ENCODE data around the gene PIP5KL1. TPM values are rescaled to one million over a fixed set of nuclear protein-coding genes. Genes with fewer than 3 reads are reported as not detected.

PIP5KL1 gene
- total RNA-seq, 2 donors from 2014 or later, result 3.1 to 16.5 TPM

DNA sequence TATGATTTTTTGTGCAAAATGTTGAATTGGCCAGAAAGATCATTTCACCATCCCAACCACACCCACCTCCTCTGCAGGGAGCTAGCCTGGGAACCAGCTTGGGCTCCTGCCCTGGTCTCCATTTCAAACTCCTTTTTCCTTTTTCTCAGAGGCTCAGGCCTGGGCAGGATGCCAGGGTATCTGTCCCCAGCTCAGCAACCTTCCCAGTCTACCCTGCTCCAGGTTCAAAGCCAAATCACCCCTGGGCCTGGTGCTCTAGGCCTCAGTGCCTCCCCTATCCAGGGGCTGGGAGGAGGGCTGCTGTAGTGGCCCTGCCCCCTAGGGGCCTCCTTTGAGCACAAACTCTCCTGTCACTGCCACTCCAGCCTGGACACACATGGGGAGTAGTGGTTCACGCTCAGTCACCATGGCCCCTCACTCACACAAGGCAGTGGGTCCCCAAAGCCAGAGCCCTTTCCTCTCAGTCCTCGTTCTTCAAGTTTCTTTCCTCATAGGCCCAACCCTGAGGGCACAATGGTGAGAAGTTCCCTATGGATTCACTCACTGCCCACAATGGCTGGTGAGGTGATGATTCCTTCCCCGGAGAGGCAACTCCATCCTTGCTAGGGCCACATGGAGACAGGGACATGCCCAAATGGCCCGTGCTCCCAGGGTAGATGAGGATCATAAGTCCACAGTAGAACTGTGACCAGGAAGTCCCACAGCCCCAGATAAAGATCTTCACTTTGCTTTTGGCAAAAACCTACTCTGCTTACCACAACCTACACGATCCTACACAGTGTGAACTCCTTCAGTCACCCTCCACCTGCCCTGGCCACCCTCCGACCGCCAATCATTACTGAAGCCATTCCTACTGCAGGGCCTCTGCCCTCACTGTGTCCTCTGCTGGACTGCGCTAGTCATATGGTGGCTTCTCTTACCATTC lies 12.1 kb downstream of the PIP5KL1 start:
- WGBS, result 75% methylated on average over 8 of the region's 8 CpGs
- Histone ChIP-seq H3K27me3 (replicated peaks; ENCODE audit: insufficient read depth) (no peaks in the 10 kb centered on the region), H3K4me1 (replicated peaks) (no peaks in the 10 kb centered on the region), H3K36me3 (no peaks in the 10 kb centered on the region), H3K4me3 (no peak overlapping the region), H3K27ac (no peak overlapping the region), H3K9me3 (no peaks in the 10 kb centered on the region)
- TF ChIP-seq POLR2A (IDR thresholded peaks at IDR 0.05) (no peak), POLR2AphosphoS5 (IDR thresholded peaks at IDR 0.05) (no peak)
- no peak for DNase-seq (ENCODE audit: low spot score)
- intact Hi-C loops (cut with DNase I), result loop anchor here (5.0 to 10.0 kb wide), 4 partner anchors 116 to 414 kb away; partner anchors contain the start of genes CDK9, FPGS and STXBP1

DNA sequence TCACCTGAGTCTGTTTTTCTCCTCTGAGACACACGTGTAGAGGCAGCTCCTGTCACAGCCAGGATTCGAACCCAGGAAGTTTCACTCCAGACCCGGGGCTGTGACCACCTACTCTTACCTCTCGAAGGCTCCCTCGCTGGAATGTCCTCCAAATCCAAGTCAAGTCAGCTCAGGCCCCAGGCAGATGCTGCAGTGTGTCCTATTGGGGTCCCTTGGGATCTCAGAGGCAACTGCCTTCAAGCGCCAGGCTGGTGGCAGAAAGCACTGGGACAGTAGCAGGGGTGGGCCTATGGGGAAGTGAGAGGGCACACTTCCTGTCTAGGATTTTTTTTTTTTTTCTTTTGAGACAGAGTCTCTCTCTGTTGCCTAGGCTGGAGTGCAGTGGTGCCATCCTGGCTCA lies 13.0 kb downstream of the PIP5KL1 start:
- Histone ChIP-seq H3K27ac (peak overlapping the region; percentile 33 to 66), H3K9me3 (no peaks in the 10 kb centered on the region), H3K4me3 (no peak overlapping the region), H3K27me3 (replicated peaks; ENCODE audit: insufficient read depth) (no peaks in the 10 kb centered on the region), H3K4me1 (replicated peaks) (no peaks in the 10 kb centered on the region), H3K36me3 (no peaks in the 10 kb centered on the region)
- intact Hi-C loops (cut with DNase I), result loop anchor here (5.0 to 10.0 kb wide), 4 partner anchors 115 to 413 kb away; partner anchors contain the start of genes CDK9, FPGS and STXBP1
- WGBS, result 66% methylated on average over 6 of the region's 6 CpGs
- TF ChIP-seq POLR2A (IDR thresholded peaks at IDR 0.05) (no peak), POLR2AphosphoS5 (IDR thresholded peaks at IDR 0.05) (no peak)
- TF ChIP-seq, protein P1, sequence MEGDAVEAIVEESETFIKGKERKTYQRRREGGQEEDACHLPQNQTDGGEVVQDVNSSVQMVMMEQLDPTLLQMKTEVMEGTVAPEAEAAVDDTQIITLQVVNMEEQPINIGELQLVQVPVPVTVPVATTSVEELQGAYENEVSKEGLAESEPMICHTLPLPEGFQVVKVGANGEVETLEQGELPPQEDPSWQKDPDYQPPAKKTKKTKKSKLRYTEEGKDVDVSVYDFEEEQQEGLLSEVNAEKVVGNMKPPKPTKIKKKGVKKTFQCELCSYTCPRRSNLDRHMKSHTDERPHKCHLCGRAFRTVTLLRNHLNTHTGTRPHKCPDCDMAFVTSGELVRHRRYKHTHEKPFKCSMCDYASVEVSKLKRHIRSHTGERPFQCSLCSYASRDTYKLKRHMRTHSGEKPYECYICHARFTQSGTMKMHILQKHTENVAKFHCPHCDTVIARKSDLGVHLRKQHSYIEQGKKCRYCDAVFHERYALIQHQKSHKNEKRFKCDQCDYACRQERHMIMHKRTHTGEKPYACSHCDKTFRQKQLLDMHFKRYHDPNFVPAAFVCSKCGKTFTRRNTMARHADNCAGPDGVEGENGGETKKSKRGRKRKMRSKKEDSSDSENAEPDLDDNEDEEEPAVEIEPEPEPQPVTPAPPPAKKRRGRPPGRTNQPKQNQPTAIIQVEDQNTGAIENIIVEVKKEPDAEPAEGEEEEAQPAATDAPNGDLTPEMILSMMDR (IDR thresholded peaks at IDR 0.05), result no peak
- no peak for DNase-seq (ENCODE audit: low spot score)

DNA sequence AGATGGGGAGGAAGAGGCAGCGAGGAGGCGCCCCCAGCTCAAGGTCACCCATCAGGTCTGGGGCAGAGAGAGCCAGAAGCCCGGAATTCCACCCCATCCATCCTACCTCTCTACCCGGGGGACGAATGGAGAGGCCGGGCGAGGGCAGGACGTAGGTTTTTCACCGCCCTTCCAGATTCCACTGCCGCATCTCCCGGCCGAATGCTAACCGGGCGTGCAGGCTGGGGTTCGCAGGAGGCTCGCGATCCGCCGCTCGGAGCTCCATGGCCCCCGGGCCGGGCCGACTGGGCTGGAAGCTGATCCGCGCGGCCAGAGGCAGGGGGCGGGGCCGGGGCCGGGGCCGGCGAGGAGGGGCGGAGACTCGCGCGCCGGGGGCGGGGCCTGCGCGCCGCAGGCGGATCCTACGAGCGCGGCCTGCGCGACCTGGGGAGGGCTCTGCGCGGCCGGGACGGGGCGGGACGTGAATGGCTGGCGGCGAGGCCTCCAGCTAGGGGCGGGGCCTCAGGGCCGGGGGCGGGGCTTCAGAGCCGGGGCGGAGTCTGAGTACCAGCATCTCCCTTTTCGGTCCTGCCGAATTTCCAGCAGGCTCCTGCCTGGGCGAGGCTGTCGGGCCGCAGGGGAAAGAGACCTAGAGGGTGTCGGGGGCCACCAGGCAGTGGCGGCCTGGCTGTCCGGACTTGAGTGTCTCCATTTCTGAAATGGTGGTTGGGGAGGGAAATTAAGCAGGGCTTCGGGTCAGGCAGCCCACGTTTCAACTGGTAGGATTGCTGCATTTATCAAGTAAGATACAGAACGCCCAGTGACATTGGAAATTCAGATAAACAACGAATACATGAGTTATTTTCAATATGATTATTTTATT lies 13.6 kb downstream of the PIP5KL1 start, which contains the start of gene ST6GALNAC4:
TSS of gene ST6GALNAC4 (minus strand) at position 322 of the 862 bp plus-strand sequence. CDS start 622 bp downstream, outside the sequence.
- peak within 1 kb of the TSS; percentile 39 to 42 for H3K4me3 ChIP-seq
- DNase-seq (ENCODE audit: low spot score), result peak; percentile 85
- no peaks in the 10 kb centered on the region for H3K36me3 ChIP-seq
- no peaks in the 10 kb centered on the region for H3K9me3 ChIP-seq
- intact Hi-C loops (cut with DNase I), result loop anchor here (5.0 to 10.0 kb wide), 4 partner anchors 115 to 412 kb away; partner anchors contain the start of genes CDK9, FPGS and STXBP1
- TF ChIP-seq POLR2A (IDR thresholded peaks at IDR 0.05) (peak; percentile 74), POLR2AphosphoS5 (IDR thresholded peaks at IDR 0.05) (no peak)
- 2% methylated on average over 71 of the region's 71 CpGs for WGBS
- H3K27me3 ChIP-seq (replicated peaks; ENCODE audit: insufficient read depth), result no peaks in the 10 kb centered on the region
- no peaks in the 10 kb centered on the region for H3K4me1 ChIP-seq (replicated peaks)
- H3K27ac ChIP-seq, result peak within 1 kb of the TSS; percentile 58 to 66

DNA sequence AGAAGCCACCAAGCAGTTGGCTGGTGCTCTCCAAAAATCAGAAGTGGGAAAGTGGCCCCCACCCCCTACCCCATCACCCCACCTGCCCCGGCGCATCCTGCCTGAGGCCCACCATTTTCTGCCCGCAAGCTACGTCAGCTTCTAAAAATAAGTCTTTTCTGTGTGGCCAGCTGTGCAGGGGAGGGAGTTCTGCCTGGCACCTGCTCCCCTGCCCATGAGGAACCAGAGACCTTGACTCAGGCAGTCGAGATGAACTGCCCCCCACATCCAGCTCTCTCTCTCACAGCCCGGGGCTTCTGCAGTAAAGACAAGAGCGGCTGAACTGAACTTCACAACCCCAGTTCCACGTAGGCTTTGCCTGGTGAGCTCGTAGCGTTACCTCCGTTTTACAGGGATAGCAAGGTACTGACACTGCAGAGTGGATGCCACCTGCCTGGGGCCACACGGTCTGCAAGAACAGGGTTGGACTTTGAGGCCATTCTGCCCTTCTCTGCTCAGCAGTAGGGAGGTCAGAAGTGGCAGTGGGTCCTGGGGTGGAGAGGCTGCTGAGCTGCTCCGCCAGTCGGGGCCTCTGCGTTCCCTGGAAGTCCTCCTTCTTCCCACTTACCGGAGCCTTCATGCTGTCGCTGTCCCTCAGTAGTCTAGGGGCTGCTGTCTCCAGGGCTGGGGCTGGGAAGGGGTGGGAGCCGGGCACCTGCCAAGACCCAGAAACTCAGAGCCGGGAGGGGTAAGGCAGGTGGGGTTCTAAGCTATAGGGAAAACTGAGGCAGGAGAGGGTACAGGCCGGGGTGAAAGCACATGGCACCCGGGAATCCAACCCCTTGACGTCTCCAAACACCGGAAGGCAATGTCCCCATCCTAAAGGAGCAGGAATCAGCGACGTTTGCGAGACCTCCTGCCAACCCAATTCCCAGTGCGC lies 14.5 kb downstream of the PIP5KL1 start:
- H3K4me3 ChIP-seq, result peak overlapping the region; percentile 39 to 42
- intact Hi-C loops (cut with DNase I), result loop anchor here (5.0 to 10.0 kb wide), 4 partner anchors 114 to 411 kb away; partner anchors contain the start of genes CDK9, FPGS and STXBP1
- no peak for DNase-seq (ENCODE audit: low spot score)
- no peaks in the 10 kb centered on the region for H3K36me3 ChIP-seq
- no peaks in the 10 kb centered on the region for H3K27me3 ChIP-seq (replicated peaks; ENCODE audit: insufficient read depth)
- H3K9me3 ChIP-seq, result no peaks in the 10 kb centered on the region
- peak overlapping the region; percentile 58 to 61 for H3K27ac ChIP-seq
- TF ChIP-seq, protein P1 (IDR thresholded peaks at IDR 0.05), result no peak
- TF ChIP-seq POLR2AphosphoS5 (IDR thresholded peaks at IDR 0.05) (no peak), POLR2A (IDR thresholded peaks at IDR 0.05) (no peak)
- no peaks in the 10 kb centered on the region for H3K4me1 ChIP-seq (replicated peaks)
- 25% methylated on average over 27 of the region's 27 CpGs for WGBS

DNA sequence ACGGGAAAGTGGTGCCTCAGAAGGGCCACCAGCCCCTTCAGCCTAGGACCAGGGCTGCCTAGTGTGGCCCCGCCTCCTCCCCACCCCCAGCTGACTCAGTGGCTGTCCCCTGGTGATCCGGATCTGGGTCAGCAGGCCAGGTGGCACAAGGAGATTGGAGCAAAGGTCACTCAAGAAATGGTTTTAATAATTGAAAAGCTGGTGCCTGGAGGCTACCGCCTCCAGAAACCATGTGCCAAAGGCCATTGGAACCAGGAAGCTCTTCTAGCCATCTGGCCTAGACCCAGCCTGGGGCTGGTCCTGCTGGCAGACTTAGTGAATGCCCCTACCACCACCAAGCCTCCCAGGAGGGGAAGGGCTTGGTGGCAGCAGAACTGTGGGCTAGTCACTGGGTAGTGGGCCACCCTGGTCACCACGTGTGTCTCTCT lies 15.2 kb downstream of the PIP5KL1 start:
- DNase-seq (ENCODE audit: low spot score), result no peak
- 81% methylated on average over 5 of the region's 5 CpGs for WGBS
- intact Hi-C loops (cut with DNase I), result loop anchor here (5.0 to 10.0 kb wide), 4 partner anchors 113 to 411 kb away; partner anchors contain the start of genes CDK9, FPGS and STXBP1
- Histone ChIP-seq H3K27ac (no peak overlapping the region), H3K4me1 (replicated peaks) (no peaks in the 10 kb centered on the region), H3K27me3 (replicated peaks; ENCODE audit: insufficient read depth) (no peaks in the 10 kb centered on the region), H3K9me3 (no peaks in the 10 kb centered on the region), H3K4me3 (no peak overlapping the region), H3K36me3 (no peaks in the 10 kb centered on the region)
- TF ChIP-seq, protein P1 (IDR thresholded peaks at IDR 0.05), result no peak
- no peak for TF ChIP-seq POLR2AphosphoS5 (IDR thresholded peaks at IDR 0.05)
- no peak for TF ChIP-seq POLR2A (IDR thresholded peaks at IDR 0.05)

Measured in prostate gland (tissue), 2 donors.